ENCODE results near the gene FOXL2NB. TPM values are rescaled to one million over a fixed set of nuclear protein-coding genes. Genes with fewer than 3 reads are reported as not detected.

The FOXL2NB gene
- total RNA-seq, 1 donor from 2014 or later, result not detected

DNA sequence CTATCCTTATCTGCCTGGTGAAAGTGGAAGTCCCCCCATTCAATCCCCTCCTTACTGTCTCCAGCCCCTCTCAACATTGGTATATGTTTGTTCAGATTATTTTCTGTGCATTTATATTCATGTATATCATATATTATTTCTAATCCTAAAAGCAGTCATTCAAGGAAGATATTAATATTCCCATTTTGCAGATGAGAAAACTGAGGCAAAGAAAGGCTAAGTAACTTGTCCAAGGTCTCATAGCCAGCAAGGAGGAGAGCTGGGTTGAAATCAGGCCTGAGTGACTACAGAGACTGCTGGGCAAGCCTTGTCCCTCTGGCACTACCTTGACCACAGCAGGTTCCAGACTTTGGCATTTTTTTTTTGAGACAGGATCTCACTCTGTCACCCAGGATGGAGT, 29.0 kb downstream of the FOXL2NB start:
- Histone ChIP-seq H3K36me3 (no peaks in the 10 kb centered on the region), H3K4me1 (no peaks in the 10 kb centered on the region), H3K27me3 (ENCODE audit: low read depth) (peaks cover 19% of the 10 kb centered on the region), H3K4me3 (no peak overlapping the region), H3K27ac (replicated peaks) (no peak overlapping the region), H3K9me3 (replicated peaks) (no peaks in the 10 kb centered on the region)
- DNase-seq, result no peak
- intact Hi-C loops (cut with micrococcal nuclease), result no loop called here
- TF ChIP-seq, protein P1, sequence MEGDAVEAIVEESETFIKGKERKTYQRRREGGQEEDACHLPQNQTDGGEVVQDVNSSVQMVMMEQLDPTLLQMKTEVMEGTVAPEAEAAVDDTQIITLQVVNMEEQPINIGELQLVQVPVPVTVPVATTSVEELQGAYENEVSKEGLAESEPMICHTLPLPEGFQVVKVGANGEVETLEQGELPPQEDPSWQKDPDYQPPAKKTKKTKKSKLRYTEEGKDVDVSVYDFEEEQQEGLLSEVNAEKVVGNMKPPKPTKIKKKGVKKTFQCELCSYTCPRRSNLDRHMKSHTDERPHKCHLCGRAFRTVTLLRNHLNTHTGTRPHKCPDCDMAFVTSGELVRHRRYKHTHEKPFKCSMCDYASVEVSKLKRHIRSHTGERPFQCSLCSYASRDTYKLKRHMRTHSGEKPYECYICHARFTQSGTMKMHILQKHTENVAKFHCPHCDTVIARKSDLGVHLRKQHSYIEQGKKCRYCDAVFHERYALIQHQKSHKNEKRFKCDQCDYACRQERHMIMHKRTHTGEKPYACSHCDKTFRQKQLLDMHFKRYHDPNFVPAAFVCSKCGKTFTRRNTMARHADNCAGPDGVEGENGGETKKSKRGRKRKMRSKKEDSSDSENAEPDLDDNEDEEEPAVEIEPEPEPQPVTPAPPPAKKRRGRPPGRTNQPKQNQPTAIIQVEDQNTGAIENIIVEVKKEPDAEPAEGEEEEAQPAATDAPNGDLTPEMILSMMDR (IDR thresholded peaks at IDR 0.05; ENCODE audit: borderline replicate concordance), result no peak

- TF ChIP-seq, protein P1 (IDR thresholded peaks at IDR 0.05; ENCODE audit: borderline replicate concordance), result no peak
- no peak for DNase-seq
- Histone ChIP-seq H3K9me3 (replicated peaks) (no peaks in the 10 kb centered on the region), H3K36me3 (no peaks in the 10 kb centered on the region), H3K27me3 (ENCODE audit: low read depth) (peaks cover 36% of the 10 kb centered on the region), H3K4me1 (no peaks in the 10 kb centered on the region), H3K27ac (replicated peaks) (no peak overlapping the region), H3K4me3 (no peak overlapping the region)
- intact Hi-C loops (cut with micrococcal nuclease), result no loop called here
Observed at GRCh38 chr3:138984816-138985215, 37.8 kb downstream of the FOXL2NB start.

- intact Hi-C loops (cut with micrococcal nuclease), result no loop called here
Observed at GRCh38 chr3:138985932-138986331, 38.9 kb downstream of the FOXL2NB start.

GRCh38 chr3:138987181-138987580, 40.2 kb downstream of the FOXL2NB start:
- H3K27ac ChIP-seq (replicated peaks), result no peak overlapping the region
- no peaks in the 10 kb centered on the region for H3K4me1 ChIP-seq
- H3K36me3 ChIP-seq, result no peaks in the 10 kb centered on the region
- DNase-seq, result no peak
- no peaks in the 10 kb centered on the region for H3K9me3 ChIP-seq (replicated peaks)
- H3K4me3 ChIP-seq, result no peak overlapping the region
- TF ChIP-seq, protein P1 (IDR thresholded peaks at IDR 0.05; ENCODE audit: borderline replicate concordance), result no peak
- peaks cover 33% of the 10 kb centered on the region for H3K27me3 ChIP-seq (ENCODE audit: low read depth)
- intact Hi-C loops (cut with micrococcal nuclease), result no loop called here

More at GRCh38 chr3:138985932-138986331, 38.9 kb downstream of the FOXL2NB start:
- Histone ChIP-seq H3K27ac (replicated peaks) (no peak overlapping the region), H3K27me3 (ENCODE audit: low read depth) (peaks cover 45% of the 10 kb centered on the region), H3K4me3 (no peak overlapping the region), H3K4me1 (no peaks in the 10 kb centered on the region), H3K36me3 (no peaks in the 10 kb centered on the region), H3K9me3 (replicated peaks) (no peaks in the 10 kb centered on the region)
- TF ChIP-seq, protein P1 (IDR thresholded peaks at IDR 0.05; ENCODE audit: borderline replicate concordance), result no peak
- DNase-seq, result no peak

GRCh38 chr3:138995706-138996105, 48.7 kb downstream of the FOXL2NB start:
- DNase-seq, result no peak
- intact Hi-C loops (cut with micrococcal nuclease), result no loop called here
- H3K27ac ChIP-seq (replicated peaks), result no peak overlapping the region
- H3K4me3 ChIP-seq, result no peak overlapping the region
- H3K9me3 ChIP-seq (replicated peaks), result peaks cover 17% of the 10 kb centered on the region
- peaks cover 63% of the 10 kb centered on the region for H3K27me3 ChIP-seq (ENCODE audit: low read depth)
- H3K36me3 ChIP-seq, result no peaks in the 10 kb centered on the region
- H3K4me1 ChIP-seq, result no peaks in the 10 kb centered on the region
- TF ChIP-seq, protein P1 (IDR thresholded peaks at IDR 0.05; ENCODE audit: borderline replicate concordance), result no peak

Other genes with a start within 250 kb of the FOXL2NB start
- gene PIK3CB, start 112.3 kb upstream of the FOXL2NB start, total RNA-seq, result 31.5 TPM
- not detected for gene FOXL2, start 80 bp upstream of the FOXL2NB start, total RNA-seq
- gene PRR23A, start 59.1 kb downstream of the FOXL2NB start, total RNA-seq, result not detected
- not detected for gene PRR23B, start 73.7 kb downstream of the FOXL2NB start, total RNA-seq
- not detected for gene PRR23C, start 97.7 kb downstream of the FOXL2NB start, total RNA-seq